Neural cell (in vitro differentiated cells): ENCODE results near the gene SYK.

ENCODE experiments used
- CTCF ChIP-seq: fragments of 450-650 bp; IDR thresholded peaks from 2 replicates; pipeline ENCODE4 v1.5.1; 2014; ENCODE audit warnings: antibody characterized with exemption, mild to moderate bottlenecking, moderate library complexity; ENCODE audit not compliant: poor library complexity, severe bottlenecking
- EZH2 ChIP-seq: fragments of 200-600, 300-800 bp; shearing (Covaris generic), sonication (generic); IDR thresholded peaks from 2 replicates; pipeline ENCODE4 v1.6.1; 2014; ENCODE audit warnings: antibody characterized with exemption, low read length, borderline replicate concordance, mild to moderate bottlenecking; ENCODE audit not compliant: insufficient read depth, poor library complexity, severe bottlenecking
- TAF1 ChIP-seq: IDR thresholded peaks from 2 replicates; pipeline ENCODE4 v1.6.1; 2012; ENCODE audit warnings: low read depth

DNA sequence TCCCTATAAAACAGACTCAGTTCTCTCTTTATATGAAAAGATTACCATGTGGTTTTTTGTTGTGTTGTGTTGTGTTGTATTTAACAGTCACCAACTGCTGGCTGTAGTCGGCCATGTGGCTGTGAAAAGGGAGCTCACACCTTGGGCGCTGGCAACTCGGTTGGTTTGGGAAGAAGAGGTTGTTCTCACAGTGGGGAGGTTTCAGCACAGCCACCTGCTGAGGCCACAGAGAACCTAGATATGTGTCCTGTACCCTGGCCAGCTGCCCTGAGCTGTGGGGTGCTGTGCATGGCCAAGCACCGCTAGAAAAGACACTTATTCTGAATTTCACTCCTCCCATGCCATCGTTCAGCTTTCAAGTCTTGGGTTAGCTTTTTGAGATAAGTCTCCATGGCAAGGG lies 58.8 kb downstream of the SYK start:
- no peak for TF ChIP-seq CTCF
- TF ChIP-seq TAF1 = no peak
- no peak for TF ChIP-seq EZH2
